IPS-20b (cell line): ENCODE results near the gene GALNT11.

Experiments
- H3K27ac ChIP-seq: one replicate; pipeline ENCODE4 v1.5.1; 2013; ENCODE audit warnings: low read length
- H3K27me3 ChIP-seq: 2 replicates; pipeline ENCODE4 v1.6.1; 2013; ENCODE audit warnings: mild to moderate bottlenecking, low read length, inconsistent platforms; ENCODE audit not compliant: insufficient read depth
- H3K36me3 ChIP-seq: 2 replicates; pipeline ENCODE4 v1.6.1; 2013; ENCODE audit warnings: low read depth, mild to moderate bottlenecking, inconsistent platforms, low read length, moderate library complexity; ENCODE audit not compliant: insufficient read depth
- H3K4me1 ChIP-seq: 2 replicates; pipeline ENCODE4 v1.6.1; 2013; ENCODE audit warnings: mild to moderate bottlenecking, control low read depth, inconsistent platforms, low read length, moderate library complexity; ENCODE audit not compliant: insufficient read depth
- H3K4me3 ChIP-seq: 2 replicates; pipeline ENCODE4 v1.5.1; 2013; ENCODE audit warnings: mild to moderate bottlenecking, low read length, inconsistent platforms
- H3K9ac ChIP-seq: 2 replicates; pipeline ENCODE4 v1.6.1; 2013; ENCODE audit warnings: low read depth, mild to moderate bottlenecking, inconsistent platforms, low read length, moderate library complexity
- H3K9me3 ChIP-seq: 2 replicates; pipeline ENCODE4 v1.6.1; 2013; ENCODE audit warnings: mild to moderate bottlenecking, low read depth, low read length, inconsistent platforms; ENCODE audit not compliant: insufficient read depth

The GALNT11 gene

GRCh38 chr7:152137476-152138025, 112.1 kb downstream of the GALNT11 start:
- H3K4me3 ChIP-seq: no peak overlapping the region
- H3K27ac ChIP-seq: no peak overlapping the region
- H3K9ac ChIP-seq: no peak overlapping the region
- H3K36me3 ChIP-seq: peaks cover 52% of the 10 kb centered on the region
- H3K27me3 ChIP-seq: no peaks in the 10 kb centered on the region
- H3K9me3 ChIP-seq: no peaks in the 10 kb centered on the region
- no peaks in the 10 kb centered on the region; the same call in 1 of the 2 replicates for H3K4me1 ChIP-seq

GRCh38 chr7:152140067-152140466, 114.6 kb downstream of the GALNT11 start:
- no peaks in the 10 kb centered on the region for H3K27me3 ChIP-seq
- H3K36me3 ChIP-seq: peaks cover 72% of the 10 kb centered on the region
- H3K9me3 ChIP-seq: no peaks in the 10 kb centered on the region
- H3K9ac ChIP-seq: no peak overlapping the region
- no peaks in the 10 kb centered on the region; the same call in 1 of the 2 replicates for H3K4me1 ChIP-seq
- H3K4me3 ChIP-seq: no peak overlapping the region
- no peak overlapping the region for H3K27ac ChIP-seq

GRCh38 chr7:152140560-152140959, 115.1 kb downstream of the GALNT11 start:
- Histone ChIP-seq H3K36me3 (peaks cover 77% of the 10 kb centered on the region), H3K9ac (no peak overlapping the region), H3K4me3 (no peak overlapping the region), H3K27ac (no peak overlapping the region), H3K9me3 (no peaks in the 10 kb centered on the region), H3K27me3 (no peaks in the 10 kb centered on the region), H3K4me1 (no peaks in the 10 kb centered on the region; the same call in 1 of the 2 replicates)

GRCh38 chr7:152142976-152143595, 117.6 kb downstream of the GALNT11 start:
- Histone ChIP-seq H3K36me3 (peaks cover 92% of the 10 kb centered on the region), H3K27me3 (no peaks in the 10 kb centered on the region), H3K27ac (no peak overlapping the region), H3K4me1 (no peaks in the 10 kb centered on the region), H3K9ac (no peak overlapping the region), H3K4me3 (no peak overlapping the region), H3K9me3 (no peaks in the 10 kb centered on the region)

GRCh38 chr7:152144557-152145245, 119.2 kb downstream of the GALNT11 start:
- Histone ChIP-seq H3K9me3 (no peaks in the 10 kb centered on the region), H3K27ac (no peak overlapping the region), H3K4me1 (no peaks in the 10 kb centered on the region), H3K27me3 (no peaks in the 10 kb centered on the region), H3K9ac (no peak overlapping the region), H3K4me3 (no peak overlapping the region), H3K36me3 (peaks cover 92% of the 10 kb centered on the region)

GRCh38 chr7:152145853-152146466, 120.5 kb downstream of the GALNT11 start:
- Histone ChIP-seq H3K36me3 (peaks cover 92% of the 10 kb centered on the region), H3K27me3 (no peaks in the 10 kb centered on the region), H3K9ac (no peak overlapping the region), H3K9me3 (no peaks in the 10 kb centered on the region), H3K4me3 (no peak overlapping the region), H3K27ac (no peak overlapping the region), H3K4me1 (no peaks in the 10 kb centered on the region)

GRCh38 chr7:152148706-152149105, 123.2 kb downstream of the GALNT11 start:
- no peak overlapping the region for H3K4me3 ChIP-seq
- peaks cover 96% of the 10 kb centered on the region for H3K36me3 ChIP-seq

GRCh38 chr7:152149363-152149762, 123.9 kb downstream of the GALNT11 start:
- Histone ChIP-seq H3K4me3 (no peak overlapping the region), H3K27me3 (no peaks in the 10 kb centered on the region), H3K9me3 (no peaks in the 10 kb centered on the region), H3K36me3 (peaks cover 96% of the 10 kb centered on the region), H3K9ac (no peak overlapping the region), H3K27ac (no peak overlapping the region), H3K4me1 (no peaks in the 10 kb centered on the region)

More at GRCh38 chr7:152148706-152149105, 123.2 kb downstream of the GALNT11 start:
- no peak overlapping the region for H3K27ac ChIP-seq
- H3K4me1 ChIP-seq: no peaks in the 10 kb centered on the region
- no peaks in the 10 kb centered on the region for H3K9me3 ChIP-seq
- H3K9ac ChIP-seq: no peak overlapping the region
- no peaks in the 10 kb centered on the region for H3K27me3 ChIP-seq

GRCh38 chr7:152152267-152152666, 126.8 kb downstream of the GALNT11 start:
- no peak overlapping the region for H3K4me3 ChIP-seq
- no peaks in the 10 kb centered on the region for H3K9me3 ChIP-seq
- no peaks in the 10 kb centered on the region for H3K4me1 ChIP-seq
- H3K9ac ChIP-seq: no peak overlapping the region; the same call in 1 of the 2 replicates
- H3K27me3 ChIP-seq: no peaks in the 10 kb centered on the region
- H3K36me3 ChIP-seq: peaks cover 87% of the 10 kb centered on the region
- H3K27ac ChIP-seq: no peak overlapping the region

GRCh38 chr7:152158801-152159587, 133.5 kb downstream of the GALNT11 start:
- Histone ChIP-seq H3K9me3 (no peaks in the 10 kb centered on the region), H3K27ac (no peak overlapping the region), H3K4me3 (no peak overlapping the region), H3K9ac (no peak overlapping the region), H3K27me3 (no peaks in the 10 kb centered on the region), H3K36me3 (peaks cover 81% of the 10 kb centered on the region), H3K4me1 (no peaks in the 10 kb centered on the region)

- H3K4me3 ChIP-seq: no peak overlapping the region
- no peaks in the 10 kb centered on the region for H3K4me1 ChIP-seq
- H3K27me3 ChIP-seq: no peaks in the 10 kb centered on the region
- H3K36me3 ChIP-seq: peaks cover 76% of the 10 kb centered on the region
- no peak overlapping the region for H3K27ac ChIP-seq
- no peak overlapping the region for H3K9ac ChIP-seq
- no peaks in the 10 kb centered on the region for H3K9me3 ChIP-seq
Measured at GRCh38 chr7:152161171-152161570, 135.7 kb downstream of the GALNT11 start.
